ENCODE data around the gene PTPRN2.
"Not testable (repeated sequence)": the region's sequence is repeated elsewhere in the genome, so short reads cannot be mapped to it uniquely, and the experiment has no call there.

The PTPRN2 gene

GRCh38 chr7:157847756-157848487, 739.7 kb downstream of the PTPRN2 start:
- not testable (repeated sequence) for DNase-seq

- not testable (repeated sequence) for DNase-seq
Measured at GRCh38 chr7:157846746-157847145, 740.9 kb downstream of the PTPRN2 start.

GRCh38 chr7:157846271-157846670, 741.4 kb downstream of the PTPRN2 start:
- no peak for DNase-seq

- DNase-seq = no peak
Measured at GRCh38 chr7:157845203-157845835, 742.3 kb downstream of the PTPRN2 start.

- DNase-seq = no peak
Measured at GRCh38 chr7:157844611-157845010, 743.0 kb downstream of the PTPRN2 start.

- no peak for DNase-seq
Measured at GRCh38 chr7:157844141-157844540, 743.5 kb downstream of the PTPRN2 start.

- DNase-seq = no peak
Measured at GRCh38 chr7:157843336-157844140, 744.1 kb downstream of the PTPRN2 start.

GRCh38 chr7:157841773-157842370, 745.8 kb downstream of the PTPRN2 start:
- no peak for DNase-seq

GRCh38 chr7:157840914-157841772, 746.5 kb downstream of the PTPRN2 start:
- no peak for DNase-seq

GRCh38 chr7:157840174-157840913, 747.3 kb downstream of the PTPRN2 start:
- no peak for DNase-seq

- DNase-seq = no peak
Measured at GRCh38 chr7:157839672-157840167, 747.9 kb downstream of the PTPRN2 start.

GRCh38 chr7:157839226-157839625, 748.4 kb downstream of the PTPRN2 start:
- DNase-seq = no peak

GRCh38 chr7:157837561-157837960, 750.1 kb downstream of the PTPRN2 start:
- DNase-seq = no peak

- no peak for DNase-seq
Measured at GRCh38 chr7:157837047-157837446, 750.6 kb downstream of the PTPRN2 start.

GRCh38 chr7:157834501-157835163, 753.0 kb downstream of the PTPRN2 start:
- no peak for DNase-seq

GRCh38 chr7:157832866-157833607, 754.6 kb downstream of the PTPRN2 start:
- DNase-seq = no peak

GRCh38 chr7:157832421-157832820, 755.2 kb downstream of the PTPRN2 start:
- DNase-seq = no peak

GRCh38 chr7:157832006-157832405, 755.6 kb downstream of the PTPRN2 start:
- DNase-seq = no peak

GRCh38 chr7:157831143-157831905, 756.3 kb downstream of the PTPRN2 start:
- no peak for DNase-seq

All from stimulated activated CD4-positive, alpha-beta T cell treated with anti-CD3 and anti-CD28 coated beads, Interleukin-4, amount 100 ng/mL, for 1 hour (primary cell).